Chondrocyte (in vitro differentiated cells): ENCODE measurements around the gene MPL. TPM values are rescaled to one million over a fixed set of nuclear protein-coding genes. Genes with fewer than 3 reads are reported as not detected.

ENCODE experiments used
- DNase-seq: peaks from one replicate; pipeline ENCODE4 v3.0.0; 2021; ENCODE audit warnings: mixed read lengths, low spot score
- H3K27ac Mint-ChIP-seq: one replicate; pipeline ENCODE4 v1.8.0; 2021; ENCODE audit warnings: mild to moderate bottlenecking, moderate library complexity, mixed read lengths; ENCODE audit not compliant: unreplicated experiment
- H3K27me3 Mint-ChIP-seq: 2 replicates; pipeline ENCODE4 v1.8.0; 2021; ENCODE audit warnings: low read depth, mixed read lengths
- H3K36me3 Mint-ChIP-seq: 2 replicates; pipeline ENCODE4 v1.8.0; 2021; ENCODE audit warnings: low read depth, mixed read lengths
- H3K4me1 Mint-ChIP-seq: 2 replicates; pipeline ENCODE4 v1.8.0; 2021; ENCODE audit warnings: low read depth, mild to moderate bottlenecking, mixed read lengths
- H3K4me3 Mint-ChIP-seq: one replicate; pipeline ENCODE4 v1.8.0; 2021; ENCODE audit warnings: mild to moderate bottlenecking, moderate library complexity, mixed read lengths; ENCODE audit not compliant: unreplicated experiment
- H3K9me3 Mint-ChIP-seq: 2 replicates; pipeline ENCODE4 v1.8.0; 2021; ENCODE audit warnings: low read depth, mixed read lengths
- CTCF ChIP-seq: fragments of 200-600 bp; sonication (generic); IDR thresholded peaks from 2 replicates; pipeline ENCODE4 v1.5.0; 2021; ENCODE audit warnings: antibody characterized with exemption, mild to moderate bottlenecking, moderate library complexity
- total RNA-seq: library from RNA; stranded (reverse); gene quantifications from 3 replicates; pipeline ENCODE4 v1.2.1, GENCODE V29; 2021

The MPL gene
- total RNA-seq, 1 donor from 2014 or later, result not detected

- H3K9me3 Mint-ChIP-seq, result no peaks in the 10 kb centered on the region
- no peak for TF ChIP-seq CTCF
- H3K36me3 Mint-ChIP-seq, result no peaks in the 10 kb centered on the region
- H3K4me1 Mint-ChIP-seq, result peaks cover 25% of the 10 kb centered on the region
- H3K4me3 Mint-ChIP-seq, result no peak overlapping the region
- no peak overlapping the region for H3K27ac Mint-ChIP-seq
- no peak for DNase-seq
- no peaks in the 10 kb centered on the region for H3K27me3 Mint-ChIP-seq
Observed at GRCh38 chr1:43299101-43299500, 38.5 kb upstream of the MPL start.

- no peak within 1 kb of the TSS for H3K4me3 Mint-ChIP-seq
- H3K9me3 Mint-ChIP-seq, result no peaks in the 10 kb centered on the region
- no peaks in the 10 kb centered on the region for H3K27me3 Mint-ChIP-seq
- H3K27ac Mint-ChIP-seq, result no peak within 1 kb of the TSS
- peak; percentile 50 for DNase-seq
- H3K36me3 Mint-ChIP-seq, result no peaks in the 10 kb centered on the region
- peaks cover 16% of the 10 kb centered on the region for H3K4me1 Mint-ChIP-seq
- no peak for TF ChIP-seq CTCF
Observed at GRCh38 chr1:43300378-43301094, 37.1 kb upstream of the MPL start, which contains the start of gene TIE1. Gene TIE1, plus strand, starts transcription at chr1:43300982. Its CDS starts 90 bp downstream, at chr1:43301072.

DNA sequence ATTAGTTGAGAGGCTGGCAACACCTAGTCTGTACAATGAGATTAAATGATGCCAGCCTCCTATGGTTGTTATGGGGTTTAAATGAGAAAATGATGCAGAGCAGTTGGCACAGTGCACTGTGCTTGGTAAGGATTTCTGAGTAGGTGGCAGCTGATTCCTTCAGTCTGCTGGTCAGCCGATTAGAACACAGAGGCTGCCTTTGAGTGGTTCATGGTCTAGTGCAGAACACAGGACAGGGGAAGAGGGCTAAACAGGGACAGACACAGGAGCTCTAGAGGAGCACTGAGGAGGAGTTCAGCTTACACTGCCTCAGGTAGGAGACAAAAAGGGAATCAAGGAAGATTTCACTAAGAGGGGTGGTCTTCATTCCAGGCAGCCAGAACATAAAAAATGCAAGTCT is 35.4 kb upstream of the MPL start:
- H3K4me3 Mint-ChIP-seq, result no peak overlapping the region
- no peak for DNase-seq
- no peaks in the 10 kb centered on the region for H3K9me3 Mint-ChIP-seq
- H3K27me3 Mint-ChIP-seq, result peaks cover 3% of the 10 kb centered on the region
- no peak overlapping the region for H3K27ac Mint-ChIP-seq
- no peaks in the 10 kb centered on the region for H3K36me3 Mint-ChIP-seq
- no peaks in the 10 kb centered on the region for H3K4me1 Mint-ChIP-seq
- no peak for TF ChIP-seq CTCF

DNA sequence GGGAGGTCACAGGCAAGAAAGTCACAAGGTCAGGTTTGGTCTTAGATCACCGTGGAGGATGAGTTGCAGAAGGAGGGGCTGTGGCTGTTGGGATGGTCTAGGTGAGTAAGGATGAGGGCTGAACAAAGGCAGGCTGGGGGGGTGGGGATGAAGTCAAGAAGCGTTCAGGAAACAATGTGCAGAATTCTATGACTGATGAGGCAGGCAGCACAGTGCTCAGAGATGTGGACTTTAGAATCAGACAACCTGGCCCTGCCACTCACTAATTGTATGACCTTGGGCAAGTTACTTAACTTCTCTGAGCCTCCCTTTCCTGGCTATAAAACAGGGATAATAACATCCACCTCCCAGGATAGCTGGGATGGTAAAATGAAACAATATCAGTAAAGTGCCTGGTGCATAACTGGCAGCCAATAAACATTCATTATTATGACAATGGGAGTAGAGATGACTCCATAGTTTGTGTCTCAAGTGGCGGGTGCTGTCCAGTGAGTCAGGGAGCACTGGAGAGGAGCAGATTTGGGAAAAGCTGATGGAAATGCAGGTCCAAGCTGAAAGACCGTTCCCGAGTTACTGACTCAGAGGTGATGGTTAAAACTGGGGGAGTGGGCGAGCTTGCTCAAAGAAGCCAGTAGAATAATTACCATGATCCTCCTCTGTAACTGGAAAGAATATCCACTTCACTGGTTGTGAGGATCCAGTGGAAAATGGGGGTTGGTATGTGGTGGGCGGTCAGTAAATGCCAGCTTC is 34.7 kb upstream of the MPL start:
- no peak overlapping the region for H3K27ac Mint-ChIP-seq
- no peaks in the 10 kb centered on the region for H3K36me3 Mint-ChIP-seq
- TF ChIP-seq CTCF, result no peak
- DNase-seq, result peak; percentile 9
- peaks cover 3% of the 10 kb centered on the region for H3K27me3 Mint-ChIP-seq
- no peaks in the 10 kb centered on the region for H3K4me1 Mint-ChIP-seq
- H3K9me3 Mint-ChIP-seq, result no peaks in the 10 kb centered on the region
- H3K4me3 Mint-ChIP-seq, result no peak overlapping the region

- peak; percentile 32 for DNase-seq
- peaks cover 3% of the 10 kb centered on the region for H3K27me3 Mint-ChIP-seq
- no peak overlapping the region for H3K27ac Mint-ChIP-seq
- no peaks in the 10 kb centered on the region for H3K4me1 Mint-ChIP-seq
- no peak for TF ChIP-seq CTCF
- no peaks in the 10 kb centered on the region for H3K36me3 Mint-ChIP-seq
- no peaks in the 10 kb centered on the region for H3K9me3 Mint-ChIP-seq
- no peak overlapping the region for H3K4me3 Mint-ChIP-seq
Observed at GRCh38 chr1:43303471-43304313, 33.9 kb upstream of the MPL start.
